Measurements from ENCODE around the gene AFF1. TPM values are rescaled to one million over a fixed set of nuclear protein-coding genes. Genes with fewer than 3 reads are reported as not detected.

AFF1 gene
- total RNA-seq, 1 experiment from 2014 or later, result 23.9 TPM

- no peak for TF ChIP-seq REST (IDR thresholded peaks at IDR 0.05; ENCODE audit: insufficient read depth in 1 of 2, low read depth in 2 of 2, low read length in 1 of 2)
- TF ChIP-seq TCF7L2 (IDR thresholded peaks at IDR 0.05; ENCODE audit: low read depth, low read length), result no peak
- TF ChIP-seq SIN3A (IDR thresholded peaks at IDR 0.05; ENCODE audit: borderline replicate concordance, insufficient read depth, low read depth, low read length), result no peak
- no peak for TF ChIP-seq POLR2AphosphoS5 (IDR thresholded peaks at IDR 0.05; ENCODE audit: low read depth, low read length)
- TF ChIP-seq CTCF (IDR thresholded peaks at IDR 0.05), result no peak
- in situ Hi-C loops (cut with HindIII; ENCODE audit: low pct_unique_long_range_greater_than_20kb, low sequenced_read_pairs), result no loop called here
- Histone ChIP-seq H3K36me3 (ENCODE audit: control insufficient read depth, insufficient read depth, low read length) (no peaks in the 10 kb centered on the region; the same call in 1 of the 2 replicates), H3K4me3 (ENCODE audit: low read depth in 2 of 2, low read length in 2 of 2) (peak overlapping the region; percentile 73 to 82), H3K27me3 (ENCODE audit: control insufficient read depth, insufficient read depth, low read length) (no peaks in the 10 kb centered on the region), H3K9me3 (ENCODE audit: control insufficient read depth, insufficient read depth, low read depth, low read length) (no peaks in the 10 kb centered on the region), H3K4me1 (ENCODE audit: control insufficient read depth, insufficient read depth, low read length) (peaks cover 8% of the 10 kb centered on the region; the same call in 1 of the 2 replicates), H3K27ac (ENCODE audit: low read length) (peak overlapping the region; percentile 89)
- intact Hi-C loops (cut with micrococcal nuclease; ENCODE audit: unreplicated experiment), result loop anchor here (2.0 kb wide), 1 partner anchor 71 kb away; no protein-coding TSS in a partner anchor
- ChIA-PET CTCF (interaction anchor here (1.8 kb wide), 1 partner anchor 13 kb away, joined by 8 read pairs; no protein-coding TSS in a partner anchor), POLR2A (no interaction called here)
- ATAC-seq, result no peak
- BruUV-seq (replicated peaks), result no TSS peak
- DNase-seq (ENCODE audit: low read depth, low spot score), result no peak
Measured at GRCh38 chr4:86935566-86935852, 698 bp downstream of the AFF1 start.

GRCh38 chr4:86935853-86936733, 1.3 kb downstream of the AFF1 start:
- ATAC-seq (peak; percentile 76), DNase-seq (ENCODE audit: low read depth, low spot score) (peak; percentile 66)
- Histone ChIP-seq H3K9me3 (ENCODE audit: control insufficient read depth, insufficient read depth, low read depth, low read length) (no peaks in the 10 kb centered on the region), H3K36me3 (ENCODE audit: control insufficient read depth, insufficient read depth, low read length) (no peaks in the 10 kb centered on the region; the same call in 1 of the 2 replicates), H3K27me3 (ENCODE audit: control insufficient read depth, insufficient read depth, low read length) (no peaks in the 10 kb centered on the region), H3K4me3 (ENCODE audit: low read depth in 2 of 2, low read length in 2 of 2) (peak overlapping the region; percentile 73 to 82), H3K4me1 (ENCODE audit: control insufficient read depth, insufficient read depth, low read length) (peaks cover 8% of the 10 kb centered on the region; the same call in 1 of the 2 replicates), H3K27ac (ENCODE audit: low read length) (peak overlapping the region; percentile 89)
- intact Hi-C loops (cut with micrococcal nuclease; ENCODE audit: unreplicated experiment), result loop anchor here (2.0 kb wide), 1 partner anchor 71 kb away; no protein-coding TSS in a partner anchor
- no TSS peak for BruUV-seq (replicated peaks)
- in situ Hi-C loops (cut with HindIII; ENCODE audit: low pct_unique_long_range_greater_than_20kb, low sequenced_read_pairs), result no loop called here
- 0 out of 2 replicates have a peak, but pooled peaks have one; percentile 13 for TF ChIP-seq POLR2AphosphoS5 (IDR thresholded peaks at IDR 0.05; ENCODE audit: low read depth, low read length)
- 0 out of 2 replicates have a peak, but pooled peaks have one; percentile 24 for TF ChIP-seq TCF7L2 (IDR thresholded peaks at IDR 0.05; ENCODE audit: low read depth, low read length)
- TF ChIP-seq REST (IDR thresholded peaks at IDR 0.05; ENCODE audit: insufficient read depth in 1 of 2, low read depth in 2 of 2, low read length in 1 of 2), result no peak
- no peak for TF ChIP-seq CTCF (IDR thresholded peaks at IDR 0.05)
- no peak for TF ChIP-seq SIN3A (IDR thresholded peaks at IDR 0.05; ENCODE audit: borderline replicate concordance, insufficient read depth, low read depth, low read length)
- CTCF ChIA-PET, result interaction anchor here (1.8 kb wide), 1 partner anchor 14 kb away, joined by 8 read pairs; no protein-coding TSS in a partner anchor
- POLR2A ChIA-PET, result interaction anchor here (0.6 kb wide), 1 partner anchor 8 kb away, joined by 3 read pairs; no protein-coding TSS in a partner anchor

Measured in Panc1 (cell line).